ENCODE results near the gene PODXL.

Gene PODXL

GRCh38 chr7:131564640-131565039, 8.2 kb upstream of the PODXL start:
- DNase-seq (ENCODE audit: low spot score): no peak

DNA sequence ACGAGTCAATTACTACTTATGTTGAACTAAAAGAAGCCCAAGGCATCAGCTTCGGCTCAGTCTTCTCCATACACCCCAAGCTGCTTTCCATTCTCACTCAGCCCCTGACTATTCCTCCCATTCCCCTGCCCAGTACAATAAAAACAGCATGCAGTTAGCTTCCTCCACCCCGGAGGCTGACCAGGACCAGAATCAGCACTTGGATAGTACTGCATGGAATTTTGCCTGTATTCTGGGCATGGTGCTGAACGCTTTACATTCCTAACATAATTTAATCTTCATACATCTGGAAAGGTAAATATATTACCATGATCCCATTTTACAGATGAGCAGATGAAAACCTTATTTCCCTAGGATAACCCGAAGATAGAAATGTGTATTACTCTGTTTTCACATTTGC, 7.5 kb upstream of the PODXL start:
- DNase-seq (ENCODE audit: low spot score): no peak

- DNase-seq (ENCODE audit: low spot score): peak; percentile 60
Observed at GRCh38 chr7:131562941-131563340, 6.5 kb upstream of the PODXL start.

DNA sequence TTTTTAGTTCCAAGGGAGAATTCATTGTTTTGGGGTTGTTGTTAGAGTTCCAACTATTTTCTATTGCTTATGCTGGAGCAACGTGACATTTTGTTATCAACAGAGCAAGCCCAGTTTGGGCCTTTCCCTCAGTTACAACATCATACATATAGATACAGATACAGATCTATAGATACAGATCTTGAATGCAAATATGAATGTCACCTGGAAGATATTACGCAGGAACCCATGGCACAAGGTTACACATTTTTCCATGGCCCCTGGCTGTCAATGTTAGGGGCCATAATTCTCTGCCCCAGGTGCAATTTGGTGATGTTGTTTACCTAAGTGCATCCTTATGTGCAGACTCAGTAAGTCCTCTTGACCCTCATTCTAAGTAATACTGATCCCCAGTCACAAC, 3.6 kb upstream of the PODXL start:
- no peak for DNase-seq (ENCODE audit: low spot score)

DNA sequence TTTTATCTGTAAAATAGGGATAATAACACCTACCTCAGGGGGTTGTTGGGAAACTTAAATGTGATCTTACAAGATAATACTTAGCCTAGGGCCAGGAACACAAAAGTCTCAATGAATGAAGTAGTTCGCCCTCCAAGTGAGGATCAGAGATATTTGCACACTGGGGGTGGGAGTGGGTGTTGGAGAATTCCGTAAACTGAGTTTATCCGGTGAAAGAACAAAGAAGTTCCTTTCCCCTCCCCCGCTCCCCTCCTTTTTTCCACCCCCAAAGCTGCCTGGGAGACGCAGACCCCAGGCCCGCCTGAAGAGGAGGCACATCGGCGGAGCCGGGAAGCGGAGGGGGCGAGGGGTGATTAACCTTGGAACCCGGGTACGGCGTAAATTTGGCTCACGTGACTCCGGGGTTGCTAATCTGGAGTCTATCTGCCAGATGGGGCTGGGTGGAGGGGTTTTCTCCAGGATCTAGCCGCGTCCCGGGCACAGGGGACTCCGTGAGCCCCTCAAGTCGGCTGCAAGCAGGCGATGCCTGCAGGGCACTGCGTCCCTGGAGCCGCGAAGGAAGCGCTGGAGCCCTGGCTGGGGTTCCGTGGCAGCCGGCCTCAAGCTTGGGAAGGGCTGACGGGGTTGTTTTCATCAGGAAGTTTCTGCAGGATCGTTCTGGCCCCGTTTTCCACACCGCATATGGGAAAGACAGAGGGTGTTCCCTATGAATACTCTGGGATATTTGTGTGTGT, 1.4 kb upstream of the PODXL start:
- no peak for DNase-seq (ENCODE audit: low spot score)

DNA sequence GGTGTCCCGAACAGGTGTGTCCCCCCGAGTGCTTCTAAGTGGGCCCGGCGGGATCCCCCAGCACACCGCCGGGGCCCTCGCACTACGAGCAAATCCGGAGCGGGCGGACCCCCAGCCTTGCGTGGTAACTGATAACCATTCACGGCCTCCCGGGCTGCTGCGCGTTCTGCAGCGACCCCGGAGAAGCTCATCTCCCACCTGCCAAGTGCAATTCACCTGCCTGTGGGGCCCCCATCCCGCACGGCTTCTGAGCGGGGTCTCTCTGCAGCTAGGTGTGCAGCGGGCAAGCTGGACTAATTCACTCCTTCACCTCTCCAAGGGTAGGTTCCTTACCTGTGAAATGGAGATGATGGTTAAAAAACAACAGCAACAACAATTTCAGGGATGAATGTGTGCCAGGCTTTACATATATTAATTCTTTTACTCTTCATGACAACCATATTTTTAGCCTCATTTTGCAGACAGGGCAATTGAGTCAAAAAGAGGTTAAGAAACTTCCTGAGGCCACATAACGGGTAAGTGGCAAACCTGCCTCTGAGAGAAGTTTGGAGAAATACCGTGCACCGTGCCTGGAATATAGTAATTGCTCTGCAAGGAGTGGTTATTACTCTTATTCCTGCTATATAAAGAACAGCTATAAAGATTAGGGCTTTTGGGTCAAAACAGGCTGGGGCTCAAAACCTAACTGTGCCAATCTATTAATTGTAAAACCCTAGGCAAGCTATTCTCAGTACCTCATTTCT, 652 bp upstream of the PODXL start:
- DNase-seq (ENCODE audit: low spot score): no peak

GRCh38 chr7:131555552-131556052, 826 bp downstream of the PODXL start:
- peak; percentile 31 for DNase-seq (ENCODE audit: low spot score)

GRCh38 chr7:131554880-131555516, 1.4 kb downstream of the PODXL start:
- no peak for DNase-seq (ENCODE audit: low spot score)

GRCh38 chr7:131553931-131554330, 2.5 kb downstream of the PODXL start:
- no peak for DNase-seq (ENCODE audit: low spot score)

DNA sequence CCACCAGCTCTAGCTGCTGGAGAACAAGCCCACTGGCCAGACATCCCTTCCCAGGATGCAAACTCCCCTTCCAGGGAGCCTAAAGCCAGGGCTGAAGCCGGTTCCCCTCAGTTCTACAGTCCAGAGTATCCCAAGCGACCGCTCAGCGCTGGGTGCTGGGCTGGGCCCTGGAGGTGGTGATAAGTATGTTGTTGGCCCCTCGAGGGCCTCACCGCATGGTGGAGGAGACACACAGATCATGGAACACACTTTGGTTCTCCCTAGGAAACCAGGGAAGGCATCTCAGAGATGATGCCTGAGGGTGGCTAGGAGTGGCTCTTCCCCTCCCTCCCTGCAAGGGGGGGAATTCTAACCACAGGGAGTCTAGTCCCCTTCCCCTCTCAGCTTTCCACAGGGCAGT, 4.4 kb downstream of the PODXL start:
- no peak for DNase-seq (ENCODE audit: low spot score)

- no peak for DNase-seq (ENCODE audit: low spot score)
Observed at GRCh38 chr7:131550846-131551245, 5.6 kb downstream of the PODXL start.

GRCh38 chr7:131548371-131548770, 8.1 kb downstream of the PODXL start:
- DNase-seq (ENCODE audit: low spot score): no peak

GRCh38 chr7:131547589-131547988, 8.8 kb downstream of the PODXL start:
- DNase-seq (ENCODE audit: low spot score): no peak

GRCh38 chr7:131546583-131547141, 9.8 kb downstream of the PODXL start:
- peak; percentile 42 for DNase-seq (ENCODE audit: low spot score)

- no peak for DNase-seq (ENCODE audit: low spot score)
Observed at GRCh38 chr7:131546126-131546525, 10.3 kb downstream of the PODXL start.

DNA sequence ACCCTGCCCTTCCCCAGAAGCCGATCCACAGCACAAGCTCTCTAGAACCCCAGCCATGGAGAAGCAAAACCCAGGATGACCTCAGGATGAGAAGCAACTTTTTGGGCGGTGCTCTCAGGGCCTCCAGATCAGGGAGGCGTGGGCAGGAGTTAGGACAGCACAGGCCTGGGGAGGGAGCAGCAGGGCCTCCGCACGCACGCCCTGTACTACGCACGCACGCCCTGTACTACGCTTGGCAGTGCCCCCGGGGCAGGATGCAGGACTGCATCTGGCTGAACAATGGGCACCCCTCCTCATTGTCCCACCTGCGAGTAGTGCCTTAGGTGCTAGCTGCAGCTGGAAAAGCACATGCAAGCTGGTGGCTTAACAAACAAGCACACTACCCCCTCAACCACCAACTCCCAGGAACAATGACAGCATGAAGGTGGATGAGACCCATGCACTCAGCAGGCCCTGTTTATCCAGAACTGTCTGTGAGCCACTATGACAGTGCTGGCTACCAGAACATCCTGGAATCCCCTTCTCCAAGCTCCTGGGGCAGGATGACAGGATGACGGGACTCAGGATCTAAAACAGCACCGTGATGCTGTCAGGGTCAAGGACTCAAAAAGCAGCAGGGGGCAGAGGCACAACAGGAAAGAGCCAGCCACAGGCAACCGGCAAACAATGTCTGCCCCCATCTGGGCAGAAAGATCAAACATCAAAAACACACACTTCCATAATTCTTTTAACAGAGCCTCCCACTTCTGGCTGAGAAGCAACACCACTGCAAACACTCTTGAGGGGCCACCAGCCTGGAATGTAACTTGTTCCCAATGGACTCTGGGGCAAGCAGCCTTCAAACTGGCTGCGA, 11.8 kb downstream of the PODXL start:
- peak; percentile 45 for DNase-seq (ENCODE audit: low spot score)

DNA sequence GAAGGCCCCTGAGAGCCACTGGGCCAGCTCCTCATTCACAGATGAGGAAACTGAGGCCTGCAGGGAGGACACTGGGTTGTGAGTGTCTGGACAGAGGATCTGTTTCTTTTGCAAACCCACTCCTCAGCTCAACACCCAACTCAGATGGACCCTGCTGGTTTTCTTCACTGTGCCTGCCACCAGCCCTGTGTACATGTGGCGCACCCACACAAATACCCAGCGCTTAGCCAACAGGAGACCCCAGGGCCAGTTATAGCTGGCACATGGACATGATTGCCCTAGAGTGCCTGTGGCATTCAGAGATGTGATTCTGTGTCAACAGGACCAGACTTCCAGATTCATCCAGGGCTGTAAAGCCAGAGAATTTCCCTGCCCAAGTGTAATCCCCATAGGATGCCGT, 12.4 kb downstream of the PODXL start:
- DNase-seq (ENCODE audit: low spot score): no peak

GRCh38 chr7:131543298-131543697, 13.1 kb downstream of the PODXL start:
- DNase-seq (ENCODE audit: low spot score): no peak

- DNase-seq (ENCODE audit: low spot score): no peak
Observed at GRCh38 chr7:131540491-131541162, 15.8 kb downstream of the PODXL start.

DNA sequence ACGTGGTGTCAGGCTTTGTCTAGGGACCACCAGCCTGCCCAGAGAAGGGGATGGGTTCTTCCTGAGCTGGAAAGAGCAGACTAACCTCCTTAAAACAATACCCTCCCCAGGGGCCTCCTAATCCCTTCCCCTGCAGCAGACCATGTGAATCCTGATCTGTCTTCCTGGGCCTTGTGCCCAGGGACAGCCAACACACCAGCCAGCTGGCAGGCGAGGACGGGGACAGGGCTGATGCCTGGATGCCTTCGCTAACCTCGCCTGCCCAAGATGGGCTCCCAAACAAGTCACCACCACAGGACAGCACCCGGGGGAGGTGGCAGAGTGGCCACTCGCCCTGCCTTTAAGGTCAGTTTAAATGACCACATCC, 17.6 kb downstream of the PODXL start:
- DNase-seq (ENCODE audit: low spot score): no peak
